ENCODE data around the gene HOXC10.

The HOXC10 gene

GRCh38 chr12:53965281-53966084, 19.5 kb upstream of the HOXC10 start:
- DNase-seq = no peak

GRCh38 chr12:53966085-53966384, 18.9 kb upstream of the HOXC10 start:
- DNase-seq = no peak

GRCh38 chr12:53966385-53967133, 18.4 kb upstream of the HOXC10 start:
- no peak for DNase-seq

- DNase-seq = no peak
These were observed 17.5 kb upstream of the HOXC10 start for GRCh38 chr12:53967421-53967925.

DNA sequence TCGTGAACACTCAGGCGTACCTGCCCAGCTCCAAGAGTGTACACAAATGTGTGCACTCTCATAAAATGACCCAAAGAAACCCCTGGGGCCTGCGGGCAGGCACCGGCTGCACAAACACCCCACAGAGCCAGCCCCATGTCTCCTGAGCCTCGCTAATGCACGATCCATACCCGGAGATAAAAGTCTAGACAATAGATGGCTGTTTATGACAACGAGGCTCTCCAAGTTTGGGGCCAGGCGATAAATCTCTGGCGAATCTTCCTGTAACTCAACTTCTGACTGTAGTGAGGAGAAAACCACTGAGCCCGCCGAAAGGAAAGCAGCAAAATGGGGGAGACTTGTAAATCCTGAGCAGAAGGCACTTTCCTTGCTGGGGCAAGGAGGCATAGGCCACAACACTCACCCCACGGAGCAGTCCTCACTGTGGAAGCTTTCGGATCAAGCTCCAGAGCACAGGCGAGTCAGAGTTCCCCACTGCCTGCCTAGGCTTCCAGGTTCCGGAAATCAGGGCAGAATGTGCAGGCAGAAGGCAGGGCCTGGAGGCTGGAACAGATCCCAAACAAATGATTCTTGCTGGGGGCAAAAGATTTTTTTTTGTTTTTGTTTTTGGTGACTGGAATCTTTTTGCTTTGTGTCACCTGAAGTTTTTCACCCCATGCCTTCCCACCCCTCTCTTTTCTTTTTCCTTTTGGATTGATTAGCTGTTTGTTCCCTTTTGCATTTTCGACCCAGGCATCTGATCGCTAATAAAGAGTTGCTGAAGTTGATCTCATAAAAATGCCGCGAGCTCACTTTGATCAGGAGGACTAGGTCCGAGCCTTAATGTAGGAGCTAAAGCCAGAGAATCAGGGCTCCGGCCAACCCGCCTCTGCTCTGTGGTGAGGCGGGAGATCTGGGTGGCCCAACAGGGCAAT, 16.5 kb upstream of the HOXC10 start:
- no peak for DNase-seq

- DNase-seq = no peak
These were observed 15.2 kb upstream of the HOXC10 start for GRCh38 chr12:53969588-53970259.

DNA sequence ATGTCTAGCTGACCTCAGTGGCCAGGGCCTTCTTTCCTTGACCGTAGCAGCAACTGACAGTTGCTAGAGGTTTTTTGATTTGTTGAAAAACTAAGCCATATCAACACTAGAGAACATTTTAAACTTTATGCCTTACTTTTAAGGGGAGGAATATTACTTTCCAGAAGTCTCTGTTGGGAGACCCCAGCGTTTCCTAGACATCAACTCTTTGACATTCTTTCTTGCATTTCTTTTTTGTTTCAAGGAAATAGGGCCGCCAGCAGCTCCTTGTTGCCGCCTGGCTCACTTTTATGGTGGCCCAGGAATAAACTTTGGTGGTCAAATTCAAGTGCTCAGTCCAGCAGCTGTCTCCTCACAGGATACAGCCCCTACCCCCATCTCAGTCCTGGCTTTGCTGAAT, 14.5 kb upstream of the HOXC10 start:
- DNase-seq = no peak

DNA sequence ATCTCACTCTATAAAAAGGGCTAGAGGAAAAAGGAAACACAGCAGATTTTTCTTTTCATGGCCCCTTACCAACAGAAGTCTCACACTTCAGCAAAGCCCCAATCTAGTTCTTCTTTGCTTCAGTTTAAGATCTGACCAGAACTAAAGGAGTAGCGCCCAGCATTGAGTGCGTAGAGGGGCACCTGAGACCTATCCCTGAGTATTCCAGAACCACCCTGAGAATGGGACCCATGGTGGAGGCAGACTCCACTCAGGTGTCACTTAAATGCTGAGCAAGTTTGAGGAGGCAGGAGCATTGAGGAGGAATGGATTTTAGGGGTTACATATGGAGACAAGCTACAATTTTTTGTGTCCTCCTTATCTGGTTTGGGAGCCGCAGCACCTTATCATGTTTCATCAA, 13.8 kb upstream of the HOXC10 start:
- no peak for DNase-seq

DNA sequence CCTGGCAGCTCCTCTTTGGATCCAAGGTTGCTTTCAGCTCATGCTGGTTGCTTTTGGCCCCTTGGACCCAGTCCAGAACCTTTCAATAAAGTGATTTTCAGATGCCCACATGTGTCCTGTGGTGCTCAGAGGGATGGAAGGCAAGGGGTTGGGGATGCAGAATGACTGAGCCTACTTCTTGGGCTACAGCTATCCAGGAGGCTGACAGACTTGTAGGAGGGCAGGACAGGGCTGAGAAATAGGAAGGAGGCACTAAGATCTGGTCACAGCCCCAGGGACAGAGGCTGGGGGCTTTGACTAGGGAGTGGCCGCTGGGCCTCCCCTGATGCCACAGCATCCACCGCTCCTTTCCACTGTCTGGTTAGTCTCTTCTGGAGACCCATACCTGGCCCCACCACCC, 13.3 kb upstream of the HOXC10 start:
- no peak for DNase-seq

DNA sequence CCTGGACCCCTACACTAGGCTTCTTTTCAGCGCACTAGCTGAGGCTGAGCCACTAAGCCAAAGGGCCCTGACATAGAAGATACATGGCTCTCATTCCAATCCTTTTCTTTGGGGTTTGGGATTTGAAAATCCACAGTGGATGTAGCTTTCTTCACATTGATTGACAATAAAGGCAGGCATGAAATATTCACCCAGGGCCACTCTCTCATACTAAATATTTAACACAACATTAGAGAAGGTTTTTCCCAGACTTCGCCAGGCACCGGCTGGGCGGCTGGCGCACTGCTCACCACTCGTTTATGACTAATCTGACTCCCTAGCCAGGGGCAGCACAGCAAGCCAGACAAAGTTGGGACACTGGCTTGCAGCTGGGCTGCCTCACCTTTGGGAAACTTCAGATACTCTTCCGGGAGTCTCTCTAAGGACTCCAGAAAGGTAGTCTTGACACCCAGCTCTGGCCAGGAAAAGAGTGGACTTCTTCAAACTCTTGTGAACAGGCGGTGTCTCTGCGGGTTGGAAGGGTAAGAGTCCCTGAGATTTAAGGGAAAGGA, 12.7 kb upstream of the HOXC10 start:
- no peak for DNase-seq

DNA sequence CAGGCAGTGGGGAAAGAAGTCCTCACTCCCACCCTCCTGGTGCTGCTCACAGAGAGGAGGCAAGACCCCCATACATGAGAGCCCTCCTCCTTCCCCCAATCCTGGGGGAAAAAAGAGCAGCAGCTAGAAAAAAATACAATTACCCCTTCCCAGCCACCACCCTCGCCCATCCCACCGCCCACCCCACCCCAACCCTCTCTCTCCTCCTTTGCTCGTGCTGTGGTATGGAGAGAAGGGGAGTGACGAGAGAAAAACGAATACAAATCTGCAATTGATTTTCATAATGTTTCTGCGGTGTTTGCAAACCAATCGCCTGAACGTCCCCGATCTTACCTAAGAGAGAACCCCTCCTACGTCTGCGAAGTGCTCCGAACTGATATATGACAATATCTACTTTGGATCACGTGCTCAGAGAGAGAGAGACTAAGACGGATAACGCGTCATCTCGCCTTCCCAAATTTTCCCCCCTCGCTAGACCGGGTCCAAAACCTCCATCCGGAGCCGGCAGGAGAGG, 12.2 kb upstream of the HOXC10 start, which contains the start of gene HOXC11:
Gene HOXC11 (plus strand): TSS at position 405 of the 514 bp plus-strand sequence. CDS start 116 bp downstream, outside the sequence.
- DNase-seq = no peak

GRCh38 chr12:53973236-53974042, 11.5 kb upstream of the HOXC10 start:
- DNase-seq = no peak

DNA sequence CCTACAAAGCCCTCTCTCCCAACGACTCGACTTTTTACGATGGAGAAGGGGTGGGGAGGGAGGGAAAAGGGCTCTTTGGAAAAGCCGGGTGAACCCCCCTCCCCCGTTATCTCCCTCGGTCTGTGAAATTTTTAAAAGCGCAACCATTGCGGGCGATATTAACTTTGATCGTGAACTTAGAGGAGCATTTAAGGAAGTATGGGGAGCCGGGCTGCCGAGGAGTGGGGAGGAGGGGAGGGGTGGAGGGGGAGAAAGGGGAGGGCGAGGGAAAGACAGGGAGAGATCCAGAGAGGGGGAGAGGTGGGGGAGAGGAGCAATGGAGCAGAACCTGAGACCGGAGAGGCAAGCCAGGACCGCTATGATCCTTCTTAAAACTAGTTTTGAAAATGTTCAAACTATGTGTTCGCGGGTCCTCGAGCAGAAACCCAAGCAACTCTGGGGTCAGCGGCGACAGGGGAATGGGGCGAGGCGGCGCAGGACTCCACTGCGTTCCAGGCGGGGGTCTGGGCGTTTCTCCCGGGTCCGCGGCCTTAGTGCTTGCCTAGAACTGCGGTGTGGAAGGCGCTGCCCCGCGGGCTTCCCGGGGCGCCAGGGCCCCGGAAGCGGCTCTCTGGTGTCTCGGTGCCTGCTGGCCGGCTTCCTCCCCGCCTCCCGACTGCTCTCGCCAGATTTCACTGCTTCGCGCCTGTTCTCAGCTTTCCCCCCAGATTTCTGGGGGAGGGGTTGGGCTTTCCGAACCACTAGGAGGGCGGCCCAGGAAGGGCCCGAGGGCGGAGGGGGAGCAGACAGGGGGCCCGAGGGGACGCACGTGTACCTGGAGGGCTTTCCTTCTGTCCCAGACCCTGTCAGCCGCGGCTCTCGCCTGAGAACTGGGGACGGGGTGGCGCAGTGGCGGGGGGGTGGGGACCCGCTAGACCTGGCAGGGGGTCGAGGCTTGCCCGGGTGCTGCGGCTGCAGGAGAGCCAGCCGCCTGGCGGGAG, 10.6 kb upstream of the HOXC10 start, which contains the start of gene HOTAIR:
Gene HOTAIR (minus strand): TSS at position 871 of the 980 bp plus-strand sequence.
- no peak for DNase-seq

DNA sequence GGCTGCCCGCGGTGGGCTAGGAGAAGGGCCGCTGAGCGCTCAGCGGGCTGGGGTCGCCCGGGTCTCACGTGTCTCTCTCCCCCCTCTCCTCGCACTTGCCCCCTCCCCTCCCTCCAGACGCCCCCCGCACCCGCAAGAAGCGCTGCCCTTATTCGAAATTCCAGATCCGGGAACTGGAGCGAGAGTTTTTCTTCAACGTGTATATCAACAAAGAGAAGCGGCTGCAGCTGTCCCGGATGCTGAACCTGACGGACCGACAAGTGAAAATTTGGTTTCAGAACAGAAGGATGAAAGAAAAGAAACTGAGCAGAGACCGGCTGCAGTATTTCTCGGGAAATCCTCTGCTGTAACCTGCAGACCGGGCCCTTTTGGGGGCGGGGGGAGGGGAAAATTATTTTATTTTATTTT, 9.9 kb upstream of the HOXC10 start:
- no peak for DNase-seq

GRCh38 chr12:53975479-53976152, 9.3 kb upstream of the HOXC10 start:
- DNase-seq = no peak

DNA sequence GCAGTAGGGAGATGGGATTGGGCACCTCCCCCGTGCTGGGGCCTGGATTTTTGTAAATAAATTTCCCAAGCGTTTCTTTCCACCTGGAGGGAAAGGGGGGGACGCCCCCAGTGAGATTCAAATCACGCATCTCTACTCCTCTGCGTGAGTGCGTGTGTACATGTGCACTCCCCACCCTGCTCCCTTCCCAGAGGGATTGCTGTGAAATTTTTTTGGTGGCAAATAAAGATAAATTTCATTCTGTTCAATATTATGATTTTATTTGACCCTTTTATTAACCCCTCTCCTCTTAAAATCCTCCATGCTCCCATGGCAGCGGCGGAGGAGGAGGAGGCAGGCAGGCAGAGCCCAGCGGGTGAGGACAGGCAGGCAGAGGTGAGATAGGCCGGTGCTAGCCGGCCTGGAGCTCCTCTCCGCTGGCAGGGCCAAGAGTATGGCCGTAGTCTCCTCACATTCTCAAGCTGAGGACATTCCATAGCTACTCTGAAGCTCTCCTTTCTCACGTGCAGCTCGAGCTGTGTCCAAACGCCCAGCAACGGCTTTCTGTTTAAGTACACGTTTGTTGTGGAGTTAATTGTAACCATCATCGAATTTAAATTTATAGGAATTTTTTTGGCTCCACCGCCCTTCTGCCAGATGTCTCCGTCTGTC, 8.6 kb upstream of the HOXC10 start:
- DNase-seq = no peak

GRCh38 chr12:53976823-53977595, 7.9 kb upstream of the HOXC10 start:
- no peak for DNase-seq

All from NCI-H1105 (cell line).